Measurements from ENCODE around the gene OBSL1.
A peak's percentile ranks its signal among the peaks of the same experiment; 100 is the strongest.

The OBSL1 gene

GRCh38 chr2:219603771-219604170 is 32.4 kb upstream of the OBSL1 start:
- no peak for DNase-seq (ENCODE audit: low read depth, low spot score)
- no peaks in the 10 kb centered on the region for H3K9me3 ChIP-seq (ENCODE audit: low read depth, low read length)
- H3K9ac ChIP-seq (ENCODE audit: insufficient read length): no peak overlapping the region
- no peak overlapping the region for H3K4me3 ChIP-seq
- TF ChIP-seq FOXP2 (optimal IDR thresholded peaks at IDR 0.05; ENCODE audit: control extremely low read depth, extremely low read length, insufficient read depth): no peak
- TF ChIP-seq EZH2 (IDR thresholded peaks at IDR 0.05): no peak
- TF ChIP-seq POLR2AphosphoS5 (IDR thresholded peaks at IDR 0.05; ENCODE audit: borderline replicate concordance, low read depth, low read length): no peak
- no peak overlapping the region for H3K27ac ChIP-seq
- H3K36me3 ChIP-seq (ENCODE audit: insufficient read depth, low read length): peaks cover 12% of the 10 kb centered on the region; the same call in 1 of the 2 replicates

GRCh38 chr2:219598308-219599078 is 27.2 kb upstream of the OBSL1 start:
- Histone ChIP-seq H3K4me3 (peak overlapping the region; percentile 88), H3K36me3 (ENCODE audit: insufficient read depth, low read length) (peaks cover 12% of the 10 kb centered on the region; the same call in 1 of the 2 replicates), H3K27ac (no peak overlapping the region), H3K9ac (ENCODE audit: insufficient read length) (peak overlapping the region; percentile 94), H3K9me3 (ENCODE audit: low read depth, low read length) (no peaks in the 10 kb centered on the region)
- TF ChIP-seq POLR2AphosphoS5 (IDR thresholded peaks at IDR 0.05; ENCODE audit: borderline replicate concordance, low read depth, low read length) (no peak), FOXP2 (optimal IDR thresholded peaks at IDR 0.05; ENCODE audit: control extremely low read depth, extremely low read length, insufficient read depth) (no peak), EZH2 (IDR thresholded peaks at IDR 0.05) (no peak)
- DNase-seq (ENCODE audit: low read depth, low spot score): no peak

- H3K36me3 ChIP-seq (ENCODE audit: insufficient read depth, low read length): peaks cover 11% of the 10 kb centered on the region; the same call in 1 of the 2 replicates
- H3K9ac ChIP-seq (ENCODE audit: insufficient read length): peak within 1 kb of the TSS; percentile 94
- TF ChIP-seq POLR2AphosphoS5 (IDR thresholded peaks at IDR 0.05; ENCODE audit: borderline replicate concordance, low read depth, low read length) (peak; percentile 87), EZH2 (IDR thresholded peaks at IDR 0.05) (no peak), FOXP2 (optimal IDR thresholded peaks at IDR 0.05; ENCODE audit: control extremely low read depth, extremely low read length, insufficient read depth) (peak; percentile 32)
- peak within 1 kb of the TSS; percentile 98 for H3K27ac ChIP-seq
- no peaks in the 10 kb centered on the region for H3K9me3 ChIP-seq (ENCODE audit: low read depth, low read length)
- H3K4me3 ChIP-seq: peak within 1 kb of the TSS; percentile 88
- DNase-seq (ENCODE audit: low read depth, low spot score): peak; percentile 60
These were observed 26.4 kb upstream of the OBSL1 start, which contains the start of gene STK11IP for GRCh38 chr2:219597552-219598307. Gene STK11IP (plus strand): TSS chr2:219597857. CDS start chr2:219598120, 263 bp downstream.

DNA sequence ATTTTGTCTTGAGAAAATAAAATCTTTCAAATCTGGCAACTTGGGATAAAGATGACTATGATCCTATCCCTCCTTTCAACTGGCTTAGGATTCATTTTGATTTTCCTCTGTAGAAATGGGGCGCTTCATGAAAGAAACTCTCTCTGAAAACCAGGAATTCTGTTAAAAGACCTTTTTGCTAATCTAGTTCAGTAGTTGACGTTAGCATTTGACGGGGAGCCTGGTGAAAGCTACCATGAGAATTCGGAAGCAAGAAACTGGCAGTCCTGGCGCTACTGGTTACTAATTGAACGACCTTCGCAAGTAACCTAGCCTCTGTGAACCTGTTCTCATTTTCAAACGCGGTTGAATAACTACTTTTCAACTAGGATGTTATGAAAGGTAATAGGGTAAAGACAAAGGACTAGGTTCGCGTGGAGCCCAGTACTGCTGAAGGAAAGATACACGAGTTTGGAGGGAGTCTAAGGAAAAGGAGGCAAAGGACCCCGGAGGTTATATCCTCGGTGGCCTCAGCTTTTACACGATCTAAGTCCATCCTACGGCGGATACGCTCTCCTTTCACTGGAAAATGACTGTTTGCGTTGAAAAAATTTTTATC is 25.7 kb upstream of the OBSL1 start:
- no peak for TF ChIP-seq POLR2AphosphoS5 (IDR thresholded peaks at IDR 0.05; ENCODE audit: borderline replicate concordance, low read depth, low read length)
- no peak for TF ChIP-seq FOXP2 (optimal IDR thresholded peaks at IDR 0.05; ENCODE audit: control extremely low read depth, extremely low read length, insufficient read depth)
- TF ChIP-seq EZH2 (IDR thresholded peaks at IDR 0.05): no peak
- Histone ChIP-seq H3K27ac (peak overlapping the region; percentile 98), H3K36me3 (ENCODE audit: insufficient read depth, low read length) (peaks cover 7% of the 10 kb centered on the region; the same call in 1 of the 2 replicates), H3K9ac (ENCODE audit: insufficient read length) (peak overlapping the region; percentile 94), H3K9me3 (ENCODE audit: low read depth, low read length) (no peaks in the 10 kb centered on the region), H3K4me3 (peak overlapping the region; percentile 88)
- no peak for DNase-seq (ENCODE audit: low read depth, low spot score)

GRCh38 chr2:219595256-219595655 is 23.9 kb upstream of the OBSL1 start:
- Histone ChIP-seq H3K9ac (ENCODE audit: insufficient read length) (peak overlapping the region; percentile 89), H3K4me3 (peak overlapping the region; percentile 72), H3K36me3 (ENCODE audit: insufficient read depth, low read length) (no peaks in the 10 kb centered on the region), H3K9me3 (ENCODE audit: low read depth, low read length) (no peaks in the 10 kb centered on the region), H3K27ac (peak overlapping the region; percentile 98)
- peak; percentile 67 for TF ChIP-seq POLR2AphosphoS5 (IDR thresholded peaks at IDR 0.05; ENCODE audit: borderline replicate concordance, low read depth, low read length)
- TF ChIP-seq EZH2 (IDR thresholded peaks at IDR 0.05): no peak
- TF ChIP-seq FOXP2 (optimal IDR thresholded peaks at IDR 0.05; ENCODE audit: control extremely low read depth, extremely low read length, insufficient read depth): no peak
- DNase-seq (ENCODE audit: low read depth, low spot score): peak; percentile 64

GRCh38 chr2:219593154-219593553 is 21.8 kb upstream of the OBSL1 start:
- H3K27ac ChIP-seq: no peak overlapping the region
- no peaks in the 10 kb centered on the region for H3K36me3 ChIP-seq (ENCODE audit: insufficient read depth, low read length)
- H3K4me3 ChIP-seq: no peak overlapping the region
- TF ChIP-seq POLR2AphosphoS5 (IDR thresholded peaks at IDR 0.05; ENCODE audit: borderline replicate concordance, low read depth, low read length) (no peak), FOXP2 (optimal IDR thresholded peaks at IDR 0.05; ENCODE audit: control extremely low read depth, extremely low read length, insufficient read depth) (no peak), EZH2 (IDR thresholded peaks at IDR 0.05) (no peak)
- DNase-seq (ENCODE audit: low read depth, low spot score): no peak
- H3K9ac ChIP-seq (ENCODE audit: insufficient read length): no peak overlapping the region
- no peaks in the 10 kb centered on the region for H3K9me3 ChIP-seq (ENCODE audit: low read depth, low read length)

GRCh38 chr2:219592736-219593135 is 21.4 kb upstream of the OBSL1 start:
- no peaks in the 10 kb centered on the region for H3K9me3 ChIP-seq (ENCODE audit: low read depth, low read length)
- DNase-seq (ENCODE audit: low read depth, low spot score): no peak
- H3K36me3 ChIP-seq (ENCODE audit: insufficient read depth, low read length): no peaks in the 10 kb centered on the region
- H3K9ac ChIP-seq (ENCODE audit: insufficient read length): no peak overlapping the region
- TF ChIP-seq POLR2AphosphoS5 (IDR thresholded peaks at IDR 0.05; ENCODE audit: borderline replicate concordance, low read depth, low read length) (peak; percentile 44), EZH2 (IDR thresholded peaks at IDR 0.05) (no peak)
- H3K27ac ChIP-seq: no peak overlapping the region
- H3K4me3 ChIP-seq: no peak overlapping the region

- H3K9me3 ChIP-seq (ENCODE audit: low read depth, low read length): no peaks in the 10 kb centered on the region
- no peak overlapping the region for H3K27ac ChIP-seq
- no peak overlapping the region for H3K9ac ChIP-seq (ENCODE audit: insufficient read length)
- no peak for DNase-seq (ENCODE audit: low read depth, low spot score)
- TF ChIP-seq FOXP2 (optimal IDR thresholded peaks at IDR 0.05; ENCODE audit: control extremely low read depth, extremely low read length, insufficient read depth) (no peak), EZH2 (IDR thresholded peaks at IDR 0.05) (no peak), POLR2AphosphoS5 (IDR thresholded peaks at IDR 0.05; ENCODE audit: borderline replicate concordance, low read depth, low read length) (no peak)
- H3K36me3 ChIP-seq (ENCODE audit: insufficient read depth, low read length): no peaks in the 10 kb centered on the region
- no peak overlapping the region for H3K4me3 ChIP-seq
These were observed 19.8 kb upstream of the OBSL1 start for GRCh38 chr2:219591091-219591490.

All from SK-N-MC (cell line).